HG02759 (cell line): ENCODE measurements around the gene DFFA.

Source experiments
- ATAC-seq: cut with Tn5 transposase; IDR thresholded peaks from one replicate; pipeline ENCODE4 v1.9.1; 2021; ENCODE audit warnings: mild to moderate bottlenecking, moderate library complexity; ENCODE audit not compliant: unreplicated experiment

DFFA gene

GRCh38 chr1:10472220-10473144 is at the start of gene DFFA:
Gene DFFA (minus strand): TSS chr1:10472529. CDS start chr1:10472458, 71 bp downstream.
- ATAC-seq: peak; percentile 80

GRCh38 chr1:10521537-10522157 is 49.3 kb upstream of the DFFA start:
- ATAC-seq: no peak

GRCh38 chr1:10520952-10521351 is 48.6 kb upstream of the DFFA start:
- ATAC-seq: no peak

- ATAC-seq: no peak
Measured at GRCh38 chr1:10520497-10520896, 48.2 kb upstream of the DFFA start.

- no peak for ATAC-seq
Measured at GRCh38 chr1:10519016-10519417, 46.7 kb upstream of the DFFA start.

GRCh38 chr1:10517677-10517982 is 45.3 kb upstream of the DFFA start:
- ATAC-seq: no peak

- no peak for ATAC-seq
Measured at GRCh38 chr1:10516925-10517676, 44.8 kb upstream of the DFFA start.

- no peak for ATAC-seq
Measured at GRCh38 chr1:10515976-10516750, 43.8 kb upstream of the DFFA start.

- no peak for ATAC-seq
Measured at GRCh38 chr1:10515301-10515975, 43.1 kb upstream of the DFFA start.

GRCh38 chr1:10514490-10515235 is 42.3 kb upstream of the DFFA start:
- ATAC-seq: no peak

- no peak for ATAC-seq
Measured at GRCh38 chr1:10513199-10513598, 40.9 kb upstream of the DFFA start.

GRCh38 chr1:10511494-10511885 is 39.2 kb upstream of the DFFA start:
- ATAC-seq: no peak

GRCh38 chr1:10510520-10511493 is 38.5 kb upstream of the DFFA start:
- ATAC-seq: peak; percentile 90

- no peak for ATAC-seq
Measured at GRCh38 chr1:10509809-10510509, 37.6 kb upstream of the DFFA start.

- no peak for ATAC-seq
Measured at GRCh38 chr1:10508511-10508951, 36.2 kb upstream of the DFFA start.

- no peak for ATAC-seq
Measured at GRCh38 chr1:10507111-10507879, 35.0 kb upstream of the DFFA start.

GRCh38 chr1:10506677-10507047 is 34.3 kb upstream of the DFFA start:
- no peak for ATAC-seq
